ENCODE results near the gene ABLIM3.

DNA sequence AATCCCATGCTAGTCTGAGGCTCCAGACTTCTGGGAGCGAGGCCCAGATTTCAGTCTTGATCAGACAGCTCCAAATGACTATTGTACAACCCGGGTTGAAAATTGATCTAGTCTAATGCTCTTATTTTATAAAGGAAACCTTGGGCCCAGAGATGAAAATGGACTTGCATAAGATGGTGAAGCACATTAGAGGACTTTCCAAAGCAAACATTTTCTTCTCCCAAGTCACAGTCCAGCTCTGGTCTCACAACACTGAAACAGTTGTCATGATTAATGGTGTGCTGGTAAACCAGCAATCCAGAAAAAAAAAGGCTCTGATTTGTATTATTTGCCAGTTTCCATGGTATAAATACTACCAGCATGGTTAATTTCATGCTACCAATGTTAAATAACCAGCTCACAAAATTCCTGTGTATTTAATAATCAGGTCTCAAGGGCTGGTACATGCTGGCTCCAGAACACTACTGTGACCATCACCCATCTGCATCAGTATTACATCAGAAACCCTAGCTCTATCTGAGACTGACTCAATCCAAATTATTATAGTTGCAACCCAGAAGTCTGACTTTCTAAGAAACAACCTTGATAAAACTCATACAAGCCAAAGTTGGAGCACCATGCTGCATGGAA lies 32.5 kb upstream of the ABLIM3 start:
- TF ChIP-seq EZH2 (conservative IDR thresholded peaks at IDR 0.05; ENCODE audit: low read depth, low read length) = no peak
- no peak for TF ChIP-seq ZNF747 (CRISPR knock-in tag; IDR thresholded peaks at IDR 0.05; ENCODE audit: borderline replicate concordance)
- no peak for TF ChIP-seq CTCF (CRISPR knock-in tag; IDR thresholded peaks at IDR 0.05)
- no peak for TF ChIP-seq NFIC (IDR thresholded peaks at IDR 0.05; ENCODE audit: low read length)
- no peak for TF ChIP-seq TBL1XR1 (IDR thresholded peaks at IDR 0.05; ENCODE audit: borderline replicate concordance, low read length, partially characterized antibody)
- no peak for TF ChIP-seq KAT2B (IDR thresholded peaks at IDR 0.05; ENCODE audit: borderline replicate concordance, low read depth, low read length)
- TF ChIP-seq ZNF205 (CRISPR knock-in tag; IDR thresholded peaks at IDR 0.05) = no peak
- no peak for TF ChIP-seq NFKBIZ (CRISPR knock-in tag; IDR thresholded peaks at IDR 0.05)
- no peak for TF ChIP-seq ZNF761 (CRISPR knock-in tag; conservative IDR thresholded peaks at IDR 0.05)
- TF ChIP-seq, protein P1, sequence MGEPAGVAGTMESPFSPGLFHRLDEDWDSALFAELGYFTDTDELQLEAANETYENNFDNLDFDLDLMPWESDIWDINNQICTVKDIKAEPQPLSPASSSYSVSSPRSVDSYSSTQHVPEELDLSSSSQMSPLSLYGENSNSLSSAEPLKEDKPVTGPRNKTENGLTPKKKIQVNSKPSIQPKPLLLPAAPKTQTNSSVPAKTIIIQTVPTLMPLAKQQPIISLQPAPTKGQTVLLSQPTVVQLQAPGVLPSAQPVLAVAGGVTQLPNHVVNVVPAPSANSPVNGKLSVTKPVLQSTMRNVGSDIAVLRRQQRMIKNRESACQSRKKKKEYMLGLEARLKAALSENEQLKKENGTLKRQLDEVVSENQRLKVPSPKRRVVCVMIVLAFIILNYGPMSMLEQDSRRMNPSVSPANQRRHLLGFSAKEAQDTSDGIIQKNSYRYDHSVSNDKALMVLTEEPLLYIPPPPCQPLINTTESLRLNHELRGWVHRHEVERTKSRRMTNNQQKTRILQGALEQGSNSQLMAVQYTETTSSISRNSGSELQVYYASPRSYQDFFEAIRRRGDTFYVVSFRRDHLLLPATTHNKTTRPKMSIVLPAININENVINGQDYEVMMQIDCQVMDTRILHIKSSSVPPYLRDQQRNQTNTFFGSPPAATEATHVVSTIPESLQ (CRISPR knock-in tag; conservative IDR thresholded peaks at IDR 0.05) = no peak
